ENCODE measurements around the gene NMNAT2. TPM values are rescaled to one million over a fixed set of nuclear protein-coding genes. Genes with fewer than 3 reads are reported as not detected.

NMNAT2 gene
- total and polyA plus RNA-seq, 2 of the 4 experiments (the other 2 are of a cell fraction) = 0.36 to 2.4 TPM

DNA sequence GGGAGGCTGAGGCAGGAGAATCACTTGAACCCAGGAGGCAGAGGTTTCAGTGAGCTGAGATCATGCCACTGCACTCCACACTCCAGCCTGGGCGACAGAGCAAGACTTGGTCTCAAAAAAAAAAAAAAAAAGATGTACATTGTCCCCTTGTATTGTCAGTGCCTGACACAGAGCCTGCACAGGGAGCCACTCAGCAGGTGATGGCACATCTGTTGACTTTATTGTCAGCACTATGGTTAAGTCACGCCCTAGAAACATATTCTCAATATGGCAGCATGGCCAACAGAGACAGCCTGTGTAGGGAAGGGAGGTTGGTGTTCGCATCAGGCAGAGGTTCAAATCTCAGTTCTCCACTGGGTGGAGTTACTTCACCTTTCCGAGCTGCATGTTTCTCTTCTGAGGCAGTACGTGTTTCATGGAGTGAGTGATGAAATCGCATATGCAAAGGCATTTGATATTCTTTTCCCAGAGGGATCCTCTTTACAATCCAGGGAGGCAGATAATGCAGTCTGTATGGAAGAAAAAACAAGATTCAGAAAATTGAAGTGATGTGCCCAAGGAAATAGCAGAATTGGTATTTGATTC is 211.6 kb downstream of the NMNAT2 start:
- H4K8ac ChIP-seq (ENCODE audit: low read depth in 2 of 2, low read length in 2 of 2) = no peak overlapping the region
- ATAC-seq (ENCODE audit: low read depth) = no peak
- no peaks in the 10 kb centered on the region for H3K79me1 ChIP-seq (ENCODE audit: low read depth in 1 of 2, low read length in 2 of 2)
- ChIA-PET POLR2A (ENCODE audit: unreplicated experiment) (no interaction called here), CTCF (no interaction called here)
- H3K4me3 ChIP-seq (ENCODE audit: insufficient read depth, low read depth, low read length) = no peak overlapping the region
- H3K36me3 ChIP-seq (ENCODE audit: control insufficient read depth, insufficient read depth, low read length) = no peaks in the 10 kb centered on the region
- H2BK120ac ChIP-seq (ENCODE audit: low read depth, low read length) = no peak overlapping the region
- no peak overlapping the region for H3K27ac ChIP-seq (ENCODE audit: insufficient read depth, low read length)
- H2AK5ac ChIP-seq (ENCODE audit: low read depth, low read length) = peak overlapping the region; percentile 48; the same call in 1 of the 2 replicates
- H3K4ac ChIP-seq (ENCODE audit: low read depth, low read length) = no peak overlapping the region
- no peaks in the 10 kb centered on the region for H3K9me3 ChIP-seq (ENCODE audit: control insufficient read depth, insufficient read depth, low read length)
- no peak overlapping the region for H3K23ac ChIP-seq (ENCODE audit: low read depth, low read length)
- H3K9me1 ChIP-seq (ENCODE audit: insufficient read depth, low read length) = 0 out of 2 replicates have a peak, but pooled peaks cover 6% of the 10 kb centered on the region
- TF ChIP-seq MAFK (IDR thresholded peaks at IDR 0.05; ENCODE audit: low read depth, low read length) (no peak), RCOR1 (IDR thresholded peaks at IDR 0.05; ENCODE audit: insufficient replicate concordance, low read length) (no peak)
- no peak overlapping the region for H2BK5ac ChIP-seq (ENCODE audit: low read depth, low read length, poor library complexity, severe bottlenecking)
- H3K9ac ChIP-seq (ENCODE audit: low read depth, low read length) = no peak overlapping the region
- H3K56ac ChIP-seq (ENCODE audit: extremely low read depth, insufficient read depth, low read length) = no peak overlapping the region
- BruUV-seq (replicated peaks) = no TSS peak
- no peak overlapping the region for H2AK9ac ChIP-seq (replicated peaks; ENCODE audit: low read depth, low read length, poor library complexity)
- peaks cover 4% of the 10 kb centered on the region; the same call in 1 of the 2 replicates for H3K4me1 ChIP-seq (ENCODE audit: control insufficient read depth, insufficient read depth, low read length)
- intact Hi-C loops (cut with micrococcal nuclease) (no loop called here), dilution Hi-C loops (cut with HindIII; ENCODE audit: low sequenced_read_pairs, unreplicated experiment) (no loop called here), in situ Hi-C loops (cut with MboI; ENCODE audit: low sequenced_read_pairs) (no loop called here)
- no peak overlapping the region for H2AFZ ChIP-seq (replicated peaks; ENCODE audit: low read length, poor library complexity)
- H4K5ac ChIP-seq (ENCODE audit: low read depth, low read length) = no peak overlapping the region
- H2BK15ac ChIP-seq (ENCODE audit: low read depth, low read length) = no peak overlapping the region
- no peak overlapping the region for H3K4me2 ChIP-seq (ENCODE audit: low read depth, low read length)
- no CpG with 5 or more reads among the region's 6 CpGs for WGBS, 2 experiments (ENCODE audit: extremely low coverage in 2 of 2, insufficient read length in 1 of 2)
- no peak overlapping the region for H4K91ac ChIP-seq (ENCODE audit: insufficient read depth, low read depth, low read length)
- H2BK20ac ChIP-seq (ENCODE audit: low read depth, low read length) = no peak overlapping the region
- H4K20me1 ChIP-seq (ENCODE audit: insufficient read depth, low read length) = no peaks in the 10 kb centered on the region
- no peak for DNase-seq
- no peak overlapping the region; the same call in 1 of the 2 replicates for H3K18ac ChIP-seq (ENCODE audit: low read depth, low read length)
- no peak overlapping the region for H3K14ac ChIP-seq (replicated peaks; ENCODE audit: low read depth, low read length)
- no peaks in the 10 kb centered on the region for H3K27me3 ChIP-seq (ENCODE audit: control insufficient read depth, insufficient read depth, low read length)

All from IMR-90 (cell line).